Amniotic stem cell (primary cell): ENCODE data around the gene INS.

Experiments
- DNase-seq: peaks from one replicate; lab custom pipeline; 2025; lab: John Stamatoyannopoulos, UW

The INS gene

DNA sequence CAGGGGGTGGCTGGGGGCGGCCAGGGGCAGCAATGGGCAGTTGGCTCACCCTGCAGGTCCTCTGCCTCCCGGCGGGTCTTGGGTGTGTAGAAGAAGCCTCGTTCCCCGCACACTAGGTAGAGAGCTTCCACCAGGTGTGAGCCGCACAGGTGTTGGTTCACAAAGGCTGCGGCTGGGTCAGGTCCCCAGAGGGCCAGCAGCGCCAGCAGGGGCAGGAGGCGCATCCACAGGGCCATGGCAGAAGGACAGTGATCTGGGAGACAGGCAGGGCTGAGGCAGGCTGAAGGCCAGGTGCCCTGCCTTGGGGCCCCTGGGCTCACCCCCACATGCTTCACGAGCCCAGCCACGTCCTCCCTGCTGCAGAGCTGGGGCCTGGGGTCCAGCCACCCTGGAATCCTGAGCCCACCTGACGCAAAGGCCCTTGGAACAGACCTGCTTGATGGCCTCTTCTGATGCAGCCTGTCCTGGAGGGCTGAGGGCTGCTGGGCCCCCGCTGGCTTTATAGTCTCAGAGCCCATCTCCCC is at the start of gene INS:
INS (minus strand) TSS at position 474 of the 524 bp plus-strand sequence; CDS start at position 236, 238 bp downstream.
- DNase-seq, result no peak

- no peak for DNase-seq
Measured at GRCh38 chr11:2210366-2211112, 49.5 kb upstream of the INS start.

DNA sequence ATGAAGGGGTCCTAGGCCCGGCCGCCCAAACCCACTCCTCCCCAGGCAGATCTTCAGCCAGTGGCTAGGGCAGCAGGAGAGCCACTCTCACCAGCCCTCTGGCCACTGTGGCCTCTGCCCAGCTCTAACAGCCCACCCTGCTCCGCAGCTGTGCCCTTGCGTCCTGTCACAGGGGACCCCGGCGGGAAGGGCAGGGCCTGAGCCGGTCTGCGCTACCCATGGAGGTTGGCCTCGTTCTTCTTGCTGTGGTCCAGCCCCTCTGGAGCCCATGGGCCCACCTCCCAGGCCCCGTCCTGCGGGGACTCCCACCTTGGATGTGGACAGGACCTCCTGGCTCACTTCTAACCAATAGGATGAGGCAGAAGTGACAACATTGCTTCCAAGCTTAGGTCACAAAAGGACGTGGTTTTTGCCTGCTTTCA is 48.9 kb upstream of the INS start:
- DNase-seq, result no peak

- DNase-seq, result no peak
Measured at GRCh38 chr11:2209370-2209801, 48.4 kb upstream of the INS start.

DNA sequence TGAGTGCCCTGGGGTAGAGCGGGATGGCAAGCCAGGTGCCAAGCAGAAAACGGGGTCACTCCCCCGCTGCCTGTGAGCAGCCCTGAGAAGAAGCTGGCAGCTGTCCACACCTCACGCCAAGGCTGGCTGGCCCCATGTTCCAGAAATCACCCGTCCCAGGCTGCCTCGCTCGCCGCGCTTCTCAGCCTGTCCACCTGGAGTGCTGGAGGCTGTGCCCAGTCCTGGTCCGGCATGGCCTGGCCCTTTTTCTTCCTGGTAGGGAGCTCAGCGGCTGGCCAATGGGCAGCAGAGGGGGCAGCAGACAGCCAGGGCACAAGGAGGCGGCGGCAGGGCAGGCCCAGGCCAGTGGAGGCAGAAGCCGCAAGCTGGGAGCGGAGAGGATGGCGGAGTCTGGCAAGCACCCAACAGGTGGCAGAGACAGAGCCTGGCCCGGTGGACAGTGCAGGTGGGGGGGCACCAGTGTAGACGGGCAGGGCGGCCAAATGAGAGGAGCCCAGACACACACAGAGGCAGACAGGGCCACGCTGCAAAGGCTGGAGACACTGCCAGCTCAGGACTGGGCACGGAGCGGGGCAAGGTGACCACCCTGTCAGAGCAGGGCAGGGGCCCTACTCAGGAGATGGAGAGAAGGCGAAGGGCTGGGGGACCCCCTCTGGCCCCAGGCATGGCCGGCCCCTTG is 47.8 kb upstream of the INS start:
- DNase-seq, result no peak

GRCh38 chr11:2207773-2208621 is 47.0 kb upstream of the INS start:
- DNase-seq, result no peak

GRCh38 chr11:2207212-2207611 is 46.2 kb upstream of the INS start:
- no peak for DNase-seq

GRCh38 chr11:2205981-2206690 is 45.1 kb upstream of the INS start:
- DNase-seq, result no peak

DNA sequence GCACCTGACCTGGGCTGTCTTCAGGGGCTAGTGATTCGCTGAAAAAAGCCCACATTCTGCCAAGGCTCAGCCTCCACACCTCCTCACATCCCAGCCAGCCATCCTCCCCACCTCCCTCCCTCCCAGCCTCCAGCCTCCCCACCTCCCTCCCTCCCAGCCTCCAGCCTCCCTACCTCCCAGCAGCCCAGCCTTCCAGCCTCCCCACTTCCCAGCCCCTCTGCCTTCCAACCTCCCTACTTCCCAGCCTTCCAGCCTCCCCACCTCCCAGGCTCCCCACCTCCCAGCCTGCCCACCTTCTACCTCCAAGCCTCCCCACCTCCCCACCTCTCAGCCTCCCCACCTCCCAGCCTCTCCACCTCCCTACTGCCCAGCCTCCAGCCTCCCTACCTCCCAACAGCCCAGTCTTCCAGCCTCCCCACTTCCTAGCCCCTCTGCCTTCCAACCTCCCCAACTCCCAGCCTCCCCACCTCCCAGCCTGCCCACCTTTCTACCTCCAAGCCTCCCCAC is 44.3 kb upstream of the INS start:
- no peak for DNase-seq

DNA sequence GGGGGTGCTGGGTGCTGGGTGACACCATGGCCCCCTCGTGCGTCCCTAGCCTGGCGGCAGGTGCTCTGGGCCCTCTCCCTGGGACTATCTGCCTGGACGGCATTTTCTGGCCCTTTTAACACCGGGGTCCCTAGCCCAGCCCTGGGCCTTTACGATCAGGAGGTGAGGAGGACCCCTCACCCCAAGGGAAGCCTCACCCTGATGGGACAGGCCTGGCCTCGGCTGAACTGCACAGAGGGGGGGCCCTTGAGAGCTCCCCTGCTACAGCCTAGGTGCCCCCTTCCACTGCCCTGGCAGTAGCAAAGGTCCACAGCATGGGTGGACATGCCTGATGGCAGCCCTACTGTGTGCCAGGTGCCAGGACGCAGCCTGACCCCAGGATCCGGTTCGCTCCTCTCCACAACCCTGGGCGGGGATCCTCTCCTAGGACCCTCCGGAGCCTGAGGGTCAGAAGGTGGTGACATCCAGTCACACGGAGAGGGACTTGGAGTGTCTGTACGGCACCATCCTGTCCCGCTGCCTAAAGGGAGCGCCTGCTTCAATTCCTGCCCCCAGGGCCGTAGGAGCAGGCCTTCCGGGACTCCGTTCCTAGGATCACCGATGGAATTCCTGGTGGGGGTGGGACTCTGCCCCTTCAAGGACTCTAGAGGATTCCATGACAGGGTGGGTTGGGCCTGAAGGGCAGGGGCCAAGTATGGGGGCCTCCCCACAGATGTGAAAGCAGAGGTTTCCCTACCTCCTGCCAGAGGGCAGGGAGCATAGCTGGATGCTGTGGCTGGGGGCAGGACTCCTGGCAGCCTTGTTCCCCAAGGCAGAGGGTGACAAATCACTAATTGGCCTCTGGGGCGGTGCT is 43.6 kb upstream of the INS start:
- DNase-seq, result no peak

DNA sequence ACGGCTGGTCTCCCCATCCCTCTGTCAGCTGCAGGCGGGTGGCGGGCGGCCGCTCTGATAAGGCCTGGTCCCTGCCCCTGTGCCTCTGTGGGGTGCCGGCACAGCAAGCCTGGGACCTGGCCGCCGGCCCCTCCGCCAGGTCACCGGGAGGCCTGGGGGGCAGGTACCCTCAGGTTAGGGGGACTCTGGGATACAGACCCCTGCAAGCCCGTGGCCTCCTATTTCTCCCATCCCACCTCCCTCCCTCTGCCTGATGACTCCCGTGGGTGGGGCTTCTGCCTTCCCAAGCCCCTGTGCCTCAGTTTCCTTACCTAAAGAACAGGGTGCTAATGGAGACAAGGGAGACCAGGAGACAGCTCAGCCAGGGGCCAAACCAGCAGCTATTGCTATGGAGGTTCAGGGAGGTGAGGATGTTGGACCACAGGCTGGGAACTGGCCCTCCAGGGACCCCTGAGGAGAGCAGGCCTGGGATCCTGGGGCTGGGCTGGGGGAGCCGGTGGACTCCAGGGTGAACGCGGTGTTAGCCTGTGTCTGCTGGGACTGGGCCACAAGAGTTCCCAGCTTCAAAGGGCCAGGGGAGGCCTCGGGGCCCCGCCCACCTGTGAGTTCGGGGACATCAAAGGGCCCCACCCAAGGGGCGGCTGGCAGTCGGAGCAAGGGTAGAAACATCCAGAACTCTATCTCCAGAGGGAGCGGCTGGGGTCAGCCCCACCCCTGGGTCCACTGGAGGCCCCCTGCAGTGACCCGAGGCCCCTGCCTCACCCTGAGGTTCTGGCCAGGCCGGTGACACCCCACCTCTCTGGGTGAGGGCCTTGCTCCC is 42.6 kb upstream of the INS start:
- no peak for DNase-seq

DNA sequence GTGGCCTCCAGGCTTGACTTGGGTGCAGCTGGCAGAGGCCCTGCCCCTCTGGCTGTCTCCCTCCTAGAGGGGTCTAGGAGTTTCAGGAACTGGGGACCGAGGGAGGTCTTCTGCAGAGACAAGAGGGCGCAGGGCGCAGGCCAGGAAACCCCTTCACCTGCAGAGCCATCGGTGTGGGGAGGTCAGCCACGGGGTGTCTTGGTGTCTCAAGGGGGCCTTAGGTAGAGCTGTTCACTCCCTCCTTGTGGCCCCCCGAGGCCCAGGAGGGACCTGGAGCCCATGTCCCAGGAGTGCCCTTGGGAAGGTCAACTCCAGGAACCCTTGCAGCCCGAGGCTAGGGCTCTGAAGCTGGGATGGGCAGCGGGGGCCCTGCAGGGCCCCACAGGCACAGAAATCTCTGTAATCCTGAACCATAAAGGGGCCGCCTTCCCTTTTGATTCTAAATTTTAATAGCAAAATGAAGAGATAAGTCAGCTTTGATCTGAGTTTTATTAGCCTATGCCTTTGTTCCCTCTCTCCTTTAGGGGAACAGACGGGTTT is 42.0 kb upstream of the INS start:
- DNase-seq, result no peak

DNA sequence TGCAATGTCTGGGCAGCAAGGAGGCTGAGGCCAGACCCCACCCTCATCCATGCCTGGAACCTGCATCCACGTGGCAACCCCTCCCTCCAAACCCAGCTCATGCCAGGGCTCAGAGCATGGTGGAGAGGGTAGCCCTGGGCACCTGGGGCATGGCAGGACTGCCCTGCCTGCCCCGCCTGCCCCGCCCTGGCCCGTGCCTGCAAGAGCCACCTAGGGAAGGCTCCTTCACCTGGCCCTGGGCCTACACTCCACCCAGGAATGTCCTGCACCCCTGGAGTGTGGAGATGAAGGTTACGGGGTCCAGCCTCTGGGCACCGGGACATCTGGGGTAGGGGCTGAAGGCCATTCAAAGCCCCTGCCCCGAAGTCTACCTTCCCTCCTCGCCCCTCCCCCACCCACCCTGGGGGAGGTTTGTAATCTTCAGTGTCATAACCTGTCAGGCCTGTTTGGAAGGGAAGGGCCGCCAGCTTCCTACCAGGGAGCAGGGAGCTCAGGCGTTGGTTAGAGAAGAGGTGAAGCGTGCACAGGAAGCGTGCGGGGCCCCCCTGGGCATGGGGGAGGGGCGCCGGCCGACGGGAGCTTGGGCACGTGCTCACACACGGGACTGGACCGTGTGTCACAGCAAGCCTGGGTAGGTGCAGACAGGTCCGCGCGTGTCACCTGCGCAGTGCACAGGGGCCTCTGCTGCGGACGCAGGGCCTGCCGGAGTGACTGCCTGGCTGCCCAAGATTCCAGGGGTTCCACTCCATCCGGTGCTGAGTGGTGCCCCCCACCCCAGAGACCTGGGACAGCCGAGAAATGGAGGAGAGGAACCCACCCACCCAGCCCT is 41.3 kb upstream of the INS start:
- no peak for DNase-seq

GRCh38 chr11:2201542-2201941 is 40.5 kb upstream of the INS start:
- no peak for DNase-seq

GRCh38 chr11:2200957-2201519 is 40.0 kb upstream of the INS start:
- no peak for DNase-seq

DNA sequence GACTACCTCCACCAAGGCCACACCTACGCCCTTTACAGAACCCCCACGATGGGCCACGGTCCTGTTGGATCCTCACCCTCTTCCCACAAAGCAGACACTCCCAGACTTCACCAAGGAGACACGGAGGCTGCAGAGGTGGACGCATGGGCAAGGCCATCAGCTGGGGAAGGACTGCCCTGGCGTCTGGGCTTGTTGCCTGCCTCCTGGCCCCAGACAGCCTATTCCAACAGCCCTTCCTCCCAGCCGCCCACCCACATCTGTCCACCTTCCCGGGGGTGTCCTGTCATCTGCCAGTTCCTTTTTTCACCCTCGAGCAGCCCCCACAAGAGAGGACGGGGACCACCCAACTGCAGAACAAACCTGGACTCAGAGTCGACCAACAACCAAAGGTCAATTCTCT is 39.5 kb upstream of the INS start:
- no peak for DNase-seq

DNA sequence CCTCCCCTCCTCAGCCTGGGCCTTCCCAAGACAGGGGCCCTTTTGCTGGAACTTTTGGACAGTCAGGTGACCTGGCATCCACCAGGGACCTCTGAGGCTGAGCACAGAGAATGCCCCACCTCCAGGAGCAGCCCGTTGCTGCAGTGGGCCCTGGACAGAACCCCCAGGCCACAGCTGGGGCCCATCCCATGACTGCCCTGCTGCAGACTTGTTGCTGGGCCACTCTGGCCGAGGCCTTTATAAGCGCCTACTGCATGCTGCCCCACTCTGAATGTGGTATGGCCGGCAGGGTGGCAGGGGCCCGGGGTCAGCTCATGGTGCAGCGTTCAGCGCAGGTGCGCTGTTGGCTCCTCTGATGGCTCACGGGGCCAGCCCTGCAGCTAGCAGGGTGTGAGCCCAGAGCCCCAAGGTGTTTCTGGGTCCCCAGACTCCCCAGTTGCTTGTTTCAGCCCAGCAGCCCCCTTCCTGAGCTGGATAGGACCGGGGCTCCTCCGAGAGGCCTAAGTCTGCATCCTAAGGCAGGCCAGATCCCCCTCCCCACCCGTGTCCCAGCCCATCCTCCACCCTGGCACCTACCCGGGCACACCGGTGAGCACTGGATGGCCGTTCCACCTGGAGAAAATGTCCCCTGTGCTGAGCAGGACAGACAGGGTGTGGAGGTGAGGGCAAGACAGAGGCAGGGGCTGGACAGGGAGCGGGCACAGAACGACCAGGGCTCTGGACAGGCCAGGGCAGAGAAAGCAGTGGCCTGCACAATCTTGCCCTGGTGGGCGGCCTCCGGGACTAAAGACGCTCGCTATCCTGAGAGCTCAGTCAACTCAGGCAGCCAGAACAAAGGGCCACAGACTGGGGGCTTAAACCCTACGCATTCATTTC is 38.7 kb upstream of the INS start:
- DNase-seq, result no peak
